ENCODE results near the gene NFATC2.

DNA sequence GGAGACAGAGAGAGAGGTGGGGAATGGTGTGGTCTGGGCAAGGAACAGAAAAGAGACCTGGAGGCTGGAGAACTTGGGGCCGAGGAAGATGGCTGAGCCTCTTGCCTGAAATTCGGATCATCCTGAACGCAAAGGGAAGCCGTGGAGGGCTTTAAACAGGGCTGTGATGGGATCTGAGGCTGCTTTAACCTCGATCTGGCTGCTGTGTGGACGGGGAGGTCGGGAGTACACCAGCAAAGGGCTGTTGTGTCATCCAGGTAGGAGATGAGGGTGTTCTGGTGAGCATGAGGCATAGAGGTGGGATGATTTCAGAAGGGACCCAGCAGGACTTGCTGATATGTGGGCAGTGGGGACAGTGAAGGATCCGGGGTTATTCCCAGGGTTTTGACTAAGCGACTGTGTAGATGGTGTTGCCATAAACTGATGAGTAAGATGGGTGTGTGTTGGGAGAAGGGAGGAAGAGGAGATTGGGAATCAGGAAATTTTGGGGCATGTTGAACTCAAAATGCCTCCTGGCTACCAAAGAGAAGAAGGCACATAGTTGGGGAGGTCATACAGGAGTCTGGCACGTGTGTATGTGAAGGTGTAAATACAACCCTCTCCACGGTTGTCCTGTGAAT, 158.5 kb downstream of the NFATC2 start:
- TF ChIP-seq, protein P1, sequence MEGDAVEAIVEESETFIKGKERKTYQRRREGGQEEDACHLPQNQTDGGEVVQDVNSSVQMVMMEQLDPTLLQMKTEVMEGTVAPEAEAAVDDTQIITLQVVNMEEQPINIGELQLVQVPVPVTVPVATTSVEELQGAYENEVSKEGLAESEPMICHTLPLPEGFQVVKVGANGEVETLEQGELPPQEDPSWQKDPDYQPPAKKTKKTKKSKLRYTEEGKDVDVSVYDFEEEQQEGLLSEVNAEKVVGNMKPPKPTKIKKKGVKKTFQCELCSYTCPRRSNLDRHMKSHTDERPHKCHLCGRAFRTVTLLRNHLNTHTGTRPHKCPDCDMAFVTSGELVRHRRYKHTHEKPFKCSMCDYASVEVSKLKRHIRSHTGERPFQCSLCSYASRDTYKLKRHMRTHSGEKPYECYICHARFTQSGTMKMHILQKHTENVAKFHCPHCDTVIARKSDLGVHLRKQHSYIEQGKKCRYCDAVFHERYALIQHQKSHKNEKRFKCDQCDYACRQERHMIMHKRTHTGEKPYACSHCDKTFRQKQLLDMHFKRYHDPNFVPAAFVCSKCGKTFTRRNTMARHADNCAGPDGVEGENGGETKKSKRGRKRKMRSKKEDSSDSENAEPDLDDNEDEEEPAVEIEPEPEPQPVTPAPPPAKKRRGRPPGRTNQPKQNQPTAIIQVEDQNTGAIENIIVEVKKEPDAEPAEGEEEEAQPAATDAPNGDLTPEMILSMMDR (IDR thresholded peaks at IDR 0.05; ENCODE audit: poor library complexity, severe bottlenecking): no peak
- TF ChIP-seq RAD21 (conservative IDR thresholded peaks at IDR 0.05) (no peak), REST (IDR thresholded peaks at IDR 0.05; ENCODE audit: borderline replicate concordance) (no peak), POLR2AphosphoS5 (IDR thresholded peaks at IDR 0.05) (no peak)
